K562 (cell line): ENCODE data around the gene PRR23E. TPM values are rescaled to one million over a fixed set of nuclear protein-coding genes. Genes with fewer than 3 reads are reported as not detected.

ENCODE experiments used
- CBFB ChIP-seq: sonication (generic); formaldehyde crosslinking; IDR thresholded peaks from 2 replicates; pipeline ENCODE4 v1.4.0; 2020; ENCODE audit warnings: mild to moderate bottlenecking, missing genetic modification reagents
- EZH2 ChIP-seq: IDR thresholded peaks from 2 replicates; pipeline ENCODE4 v1.6.1; 2012; ENCODE audit warnings: low read depth, mild to moderate bottlenecking, inconsistent platforms, low read length, borderline replicate concordance
- HMG20B ChIP-seq: fragments of 250-450 bp; sonication (Bioruptor Pico); IDR thresholded peaks from 2 replicates; pipeline ENCODE4 v1.5.0; 2021; ENCODE audit warnings: mild to moderate bottlenecking
- JUND ChIP-seq, 2 experiments: IDR thresholded peaks; 2 replicates in 1 of 2; 3 replicates in 1 of 2; pipeline ENCODE4 v1.6.1; 2011; ENCODE audit warnings: borderline replicate concordance in 2 of 2, low read depth in 2 of 2, low read length in 2 of 2, improper control_type of control experiment in 1 of 2, missing biosample characterization in 1 of 2, missing genetic modification characterization in 1 of 2, missing genetic modification reagents in 1 of 2
- NCOR1 ChIP-seq: fragments of 450-650 bp; IDR thresholded peaks from 2 replicates; pipeline ENCODE4 v1.6.1; 2016; ENCODE audit warnings: mild to moderate bottlenecking, moderate library complexity
- SRF ChIP-seq, 2 experiments: fragments of 250-450, 450-650 bp in 1 of 2; sonication (Bioruptor Pico) in 1 of 2; sonication (generic) in 1 of 2; formaldehyde crosslinking; IDR thresholded peaks; 2 replicates each; pipeline versions ENCODE4 v1.5.0 to v1.5.1; 2020 to 2022; ENCODE audit warnings: mild to moderate bottlenecking in 1 of 2, missing genetic modification reagents in 1 of 2
- TEAD2 ChIP-seq: fragments of 450-650 bp; IDR thresholded peaks from 2 replicates; pipeline ENCODE4 v1.6.1; 2016; ENCODE audit warnings: missing genetic modification characterization, control low read depth, missing compliant biosample characterization
- THAP7 ChIP-seq: fragments of 250-450 bp; sonication (Bioruptor Pico); IDR thresholded peaks from 2 replicates; pipeline ENCODE4 v1.5.0; 2021
- ZC3H8 ChIP-seq: fragments of 450-650 bp; IDR thresholded peaks from 2 replicates; pipeline ENCODE4 v1.6.1; 2017
- ZFP91 ChIP-seq: sonication (generic); formaldehyde crosslinking; IDR thresholded peaks from 2 replicates; pipeline ENCODE4 v1.8.0; 2022; ENCODE audit warnings: mild to moderate bottlenecking, missing genetic modification reagents
- ZNF398 ChIP-seq: fragments of 250-450 bp; sonication (Bioruptor Pico); IDR thresholded peaks from 2 replicates; pipeline ENCODE4 v1.8.0; 2021; ENCODE audit warnings: moderate library complexity, mild to moderate bottlenecking, inconsistent platforms
- ZNF57 ChIP-seq: fragments of 450-650 bp; formaldehyde crosslinking; IDR thresholded peaks from 2 replicates; pipeline ENCODE4 v1.4.0; 2020; ENCODE audit warnings: mild to moderate bottlenecking, moderate library complexity
- ZSCAN32 ChIP-seq: fragments of 450-650 bp; formaldehyde crosslinking; IDR thresholded peaks from 2 replicates; pipeline ENCODE4 v1.4.0; 2020; ENCODE audit warnings: mild to moderate bottlenecking, moderate library complexity
- polyA plus RNA-seq, 8 experiments: library from polyadenylated mRNA; depleted of rRNA in 4 of 8; stranded (reverse) in 5 of 8; unstranded in 3 of 8; fragments of >200 nt; fragmentation: Nextera tagmentation in 2 of 8; fragmentation: Illumina TruSeq in 1 of 8; extraction: Ambion mirVana in 2 of 8; extraction: Trizol in 1 of 8; gene quantifications; 2 replicates each; pipeline versions ENCODE4 v1.2.1 to v1.2.3, GENCODE V29; 2011 to 2014; ENCODE audit warnings: inconsistent platforms in 1 of 8, missing spikeins in 1 of 8
- total RNA-seq, 7 experiments: library from RNA; depleted of rRNA in 6 of 7; stranded (reverse); fragments of >200 nt in 6 of 7; fragmentation: Illumina TruSeq in 2 of 7; extraction: Trizol in 2 of 7; gene quantifications; 2 replicates each; pipeline versions ENCODE4 v1.2.1 to v1.2.3, GENCODE V29; 2011 to 2021; ENCODE audit warnings: low replicate concordance in 1 of 7

Gene PRR23E
- total and polyA plus RNA-seq, 9 of the 15 experiments (the other 6 are each of a cell fraction or from before 2014, with no cell fraction given), result not detected

GRCh38 chr3:127228866-127229265, 35.9 kb downstream of the PRR23E start (continued):
- TF ChIP-seq ZNF398 (CRISPR knock-in tag), result no peak
- TF ChIP-seq ZNF57, result no peak
- TF ChIP-seq JUND (IDR thresholded peaks at IDR 0.05; ENCODE audit: borderline replicate concordance, low read depth, low read length), result no peak
- no peak for TF ChIP-seq JUND (tag; IDR thresholded peaks at IDR 0.05; ENCODE audit: borderline replicate concordance, low read depth, low read length)
- no peak for TF ChIP-seq ZFP91 (CRISPR knock-in tag)
- no peak for TF ChIP-seq SRF (CRISPR knock-in tag; IDR thresholded peaks at IDR 0.05)
- no peak for TF ChIP-seq THAP7 (CRISPR knock-in tag)
- TF ChIP-seq TEAD2 (tag), result no peak
- TF ChIP-seq CBFB (CRISPR knock-in tag), result no peak
- no peak for TF ChIP-seq NCOR1
- TF ChIP-seq ZC3H8, result no peak
- TF ChIP-seq HMG20B (CRISPR knock-in tag), result no peak
- TF ChIP-seq EZH2, result no peak
- no peak for TF ChIP-seq ZSCAN32 (CRISPR knock-in tag)
